Stomach (tissue), 9 donors: ENCODE data around the gene MYOG. TPM values are rescaled to one million over a fixed set of nuclear protein-coding genes. Genes with fewer than 3 reads are reported as not detected.

Source experiments
- DNase-seq, 2 donors: peaks; one replicate each; pipeline versions ENCODE4 v3.0.0 to v3.0.0-alpha.2; 2013 to 2019
- H3K27ac ChIP-seq, 5 donors: fragments of 200-600 bp in 4 of 5; sonication (generic) in 4 of 5; one replicate each; pipeline ENCODE4 v1.5.1; 2013 to 2019; ENCODE audit warnings: mild to moderate bottlenecking in 1 of 5, moderate library complexity in 1 of 5
- H3K27me3 ChIP-seq, 3 donors: fragments of 200-600 bp; sonication (generic); one replicate each; pipeline ENCODE4 v1.5.1; 2017 to 2019; ENCODE audit warnings: mixed run types in 1 of 3
- H3K36me3 ChIP-seq, 4 donors: fragments of 200-600 bp; sonication (generic); 1 replicate in 3 of 4; 2 replicates in 1 of 4; pipeline ENCODE4 v1.5.1; 2016 to 2019
- H3K4me1 ChIP-seq, 4 donors: fragments of 200-600 bp; sonication (generic); one replicate each; pipeline ENCODE4 v1.5.1; 2016 to 2019
- H3K4me3 ChIP-seq, 4 donors: fragments of 200-600 bp; sonication (generic) in 3 of 4; one replicate each; pipeline ENCODE4 v1.5.1; 2016 to 2019; ENCODE audit warnings: mild to moderate bottlenecking in 1 of 4
- H3K9me3 ChIP-seq, 4 donors: fragments of 200-600 bp; sonication (generic); one replicate each; pipeline ENCODE4 v1.5.1; 2016 to 2019
- EP300 ChIP-seq: sonication (generic); formaldehyde crosslinking; IDR thresholded peaks from one replicate; pipeline ENCODE4 v1.6.1; 2017; ENCODE audit warnings: antibody characterized with exemption
- POLR2A ChIP-seq, 4 donors: fragments of 450-650 bp; IDR thresholded peaks; one replicate each; pipeline ENCODE4 v1.6.1; 2016; ENCODE audit warnings: antibody characterized with exemption in 4 of 4, control low read depth in 2 of 4, mild to moderate bottlenecking in 1 of 4, moderate library complexity in 1 of 4
- POLR2AphosphoS5 ChIP-seq, 3 donors: sonication (generic); formaldehyde crosslinking; IDR thresholded peaks; one replicate each; pipeline ENCODE4 v1.6.1; 2016; ENCODE audit warnings: antibody characterized with exemption in 3 of 3
- WGBS, 5 donors: extraction: QIAGEN DNeasy Blood & Tissue Kit in 3 of 5; methylation state at CpG; one replicate each; pipeline versions ENCODE4 v1.1.5 to v1.1.7; 2013 to 2018; 5-methylcytosine and 5-hydroxymethylcytosine counted together
- intact Hi-C: fragments of 100-400 bp; cut with DNase I; formaldehyde crosslinking; loops from one replicate; pipeline ENCODE4 v1.15.1; 2023; ENCODE audit warnings: low total_unique reads
- polyA plus RNA-seq, 3 donors: library from polyadenylated mRNA; stranded (reverse); fragments of 200-250 nt; gene quantifications; one replicate each; pipeline ENCODE4 v1.2.3, GENCODE V29; 2013
- total RNA-seq, 5 donors: library from RNA; depleted of rRNA; stranded (reverse); fragments of >200 nt; gene quantifications; one replicate each; pipeline versions ENCODE4 v1.1.0 to v1.2.3, GENCODE V29; 2014 to 2016
- TF ChIP-seq, protein P1 (sequence below), 7 experiments: fragments of 450-650 bp in 4 of 7; fragments of 200-600 bp in 3 of 7; sonication (generic) in 3 of 7; IDR thresholded peaks; one replicate each; pipeline ENCODE4 v1.5.1; 2016 to 2019; ENCODE audit warnings: antibody characterized with exemption in 7 of 7, control low read depth in 2 of 7, mild to moderate bottlenecking in 1 of 7
- donor health status: healthy with polysubstance abuse.
- donor health status: Bipolar disorder and iron deficiency.
- donor health status: healthy.

The MYOG gene
- total and polyA plus RNA-seq, 8 donors: not detected

DNA sequence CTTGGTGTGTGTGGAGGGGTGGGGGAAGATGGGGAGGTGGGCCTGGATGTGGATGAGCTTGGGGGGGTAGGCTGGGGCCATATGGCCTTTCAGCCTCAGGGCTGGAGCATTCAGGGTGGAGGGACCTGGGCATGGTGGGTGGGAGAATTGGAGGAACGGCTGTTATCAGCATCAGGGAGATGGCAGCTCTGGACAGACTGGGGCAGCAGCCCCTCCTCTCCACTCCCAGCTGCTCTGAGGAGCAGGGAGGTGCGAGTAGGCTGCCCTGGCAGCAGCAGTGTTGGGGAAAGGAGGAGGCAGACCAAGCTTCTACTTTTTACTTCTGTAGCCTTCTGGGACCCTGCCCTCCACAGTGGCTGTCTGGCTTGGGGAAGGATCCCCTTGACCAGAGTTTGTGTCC, 49.3 kb downstream of the MYOG start:
- intact Hi-C loops: no loop called here
- TF ChIP-seq, protein P1, sequence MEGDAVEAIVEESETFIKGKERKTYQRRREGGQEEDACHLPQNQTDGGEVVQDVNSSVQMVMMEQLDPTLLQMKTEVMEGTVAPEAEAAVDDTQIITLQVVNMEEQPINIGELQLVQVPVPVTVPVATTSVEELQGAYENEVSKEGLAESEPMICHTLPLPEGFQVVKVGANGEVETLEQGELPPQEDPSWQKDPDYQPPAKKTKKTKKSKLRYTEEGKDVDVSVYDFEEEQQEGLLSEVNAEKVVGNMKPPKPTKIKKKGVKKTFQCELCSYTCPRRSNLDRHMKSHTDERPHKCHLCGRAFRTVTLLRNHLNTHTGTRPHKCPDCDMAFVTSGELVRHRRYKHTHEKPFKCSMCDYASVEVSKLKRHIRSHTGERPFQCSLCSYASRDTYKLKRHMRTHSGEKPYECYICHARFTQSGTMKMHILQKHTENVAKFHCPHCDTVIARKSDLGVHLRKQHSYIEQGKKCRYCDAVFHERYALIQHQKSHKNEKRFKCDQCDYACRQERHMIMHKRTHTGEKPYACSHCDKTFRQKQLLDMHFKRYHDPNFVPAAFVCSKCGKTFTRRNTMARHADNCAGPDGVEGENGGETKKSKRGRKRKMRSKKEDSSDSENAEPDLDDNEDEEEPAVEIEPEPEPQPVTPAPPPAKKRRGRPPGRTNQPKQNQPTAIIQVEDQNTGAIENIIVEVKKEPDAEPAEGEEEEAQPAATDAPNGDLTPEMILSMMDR (IDR thresholded peaks at IDR 0.05): no peak
- TF ChIP-seq POLR2AphosphoS5 (IDR thresholded peaks at IDR 0.05) (no peak), POLR2A (IDR thresholded peaks at IDR 0.05) (no peak), EP300 (no peak)
- peaks cover 0 to 14% (median 0%) of the 10 kb centered on the region in 3 donors for H3K27me3 ChIP-seq
- no peaks in the 10 kb centered on the region for H3K9me3 ChIP-seq
- no peak for DNase-seq
- 37 to 72% (median 45%) methylated on average over 1 to 2 of the region's 2 CpGs for WGBS, 5 donors
- peaks cover 0 to 36% (median 11%) of the 10 kb centered on the region in 4 donors for H3K4me1 ChIP-seq
- no peaks in the 10 kb centered on the region for H3K36me3 ChIP-seq
- no peak overlapping the region for H3K4me3 ChIP-seq
- H3K27ac ChIP-seq: peak overlapping the region in 1 of 5 donors; percentile 74

DNA sequence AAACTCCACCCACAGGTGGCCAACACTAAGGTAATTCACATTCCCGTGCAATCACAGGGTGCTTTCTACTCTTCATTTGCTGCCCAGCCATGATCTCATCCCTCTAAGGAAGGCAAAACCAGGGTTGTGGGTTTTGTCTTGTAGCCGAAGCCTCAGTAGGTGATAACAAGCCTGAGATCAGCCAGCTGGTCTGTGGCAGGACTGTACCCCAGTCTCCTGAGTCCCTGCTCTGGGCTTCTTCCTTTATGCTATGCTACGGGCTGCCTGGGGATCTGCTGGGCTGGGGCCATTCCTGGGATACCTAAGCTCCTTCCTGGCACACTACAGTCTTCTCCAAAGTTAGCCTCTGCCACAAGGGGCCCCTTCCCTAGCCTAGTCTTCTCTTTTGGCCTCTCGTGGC, 49.7 kb downstream of the MYOG start:
- Histone ChIP-seq H3K4me1 (peaks cover 0 to 36% (median 11%) of the 10 kb centered on the region in 4 donors), H3K36me3 (no peaks in the 10 kb centered on the region), H3K27me3 (peaks cover 0 to 14% (median 0%) of the 10 kb centered on the region in 3 donors), H3K4me3 (no peak overlapping the region), H3K9me3 (no peaks in the 10 kb centered on the region), H3K27ac (peak overlapping the region in 1 of 5 donors; percentile 74)
- no peak for DNase-seq
- 39 to 67% (median 56%) methylated on average over 4 of the region's 4 CpGs for WGBS, 5 donors
- intact Hi-C loops: no loop called here
- TF ChIP-seq POLR2A (IDR thresholded peaks at IDR 0.05): no peak
- TF ChIP-seq POLR2AphosphoS5 (IDR thresholded peaks at IDR 0.05): no peak

DNA sequence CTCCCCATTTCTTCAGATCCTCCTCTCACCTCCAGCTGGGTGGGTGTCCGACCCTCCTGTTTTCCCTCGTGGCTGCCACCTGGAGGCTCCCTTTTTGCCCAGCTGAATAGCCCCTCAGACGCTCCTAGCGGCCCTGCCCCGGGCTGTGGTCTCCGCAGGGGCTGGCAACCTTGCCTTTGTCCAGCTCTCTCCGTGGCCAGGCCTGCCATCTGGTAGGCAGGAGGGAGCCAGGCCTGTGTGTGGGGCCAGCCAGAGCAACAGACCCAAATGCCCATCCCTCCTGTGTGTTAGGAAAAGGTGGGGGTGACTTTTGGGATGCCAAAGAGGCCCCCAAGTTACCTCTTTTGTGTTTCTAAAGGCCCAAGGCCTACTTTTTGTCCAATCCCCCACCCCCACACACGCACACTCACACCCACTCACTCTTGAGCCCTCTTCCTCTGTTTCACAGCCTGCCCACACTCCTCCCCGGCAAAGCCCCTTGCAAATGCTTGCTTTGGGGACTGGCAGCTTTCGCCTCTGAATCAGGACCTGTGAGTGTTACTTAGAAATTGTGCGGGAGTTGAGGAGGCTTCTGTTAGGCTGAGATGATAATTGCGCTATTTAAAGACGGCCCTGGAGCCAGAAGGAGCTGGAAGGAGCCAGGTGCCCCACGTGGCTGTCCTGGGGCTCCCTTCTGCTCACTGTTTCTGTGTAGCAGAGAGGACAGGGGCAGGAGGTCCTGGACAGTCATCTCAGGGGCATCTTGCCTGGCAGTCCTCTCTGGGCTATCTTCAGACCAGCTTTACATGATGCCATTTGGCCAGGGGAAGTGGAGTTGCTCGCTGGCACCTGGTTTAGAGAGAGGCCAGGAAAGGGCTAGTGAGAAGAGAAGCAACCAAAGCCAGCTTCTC, 50.5 kb downstream of the MYOG start:
- Histone ChIP-seq H3K27me3 (peaks cover 0 to 14% (median 0%) of the 10 kb centered on the region in 3 donors), H3K9me3 (no peaks in the 10 kb centered on the region), H3K27ac (peak overlapping the region in 1 of 5 donors; percentile 74), H3K4me3 (no peak overlapping the region), H3K36me3 (no peaks in the 10 kb centered on the region), H3K4me1 (peaks cover 0 to 36% (median 11%) of the 10 kb centered on the region in 4 donors)
- DNase-seq: no peak
- intact Hi-C loops: no loop called here
- WGBS, 5 donors: 78 to 86% (median 80%) methylated on average over 10 to 15 of the region's 15 CpGs
- TF ChIP-seq POLR2A (IDR thresholded peaks at IDR 0.05) (no peak), POLR2AphosphoS5 (IDR thresholded peaks at IDR 0.05) (no peak), EP300 (no peak)
- TF ChIP-seq, protein P1 (IDR thresholded peaks at IDR 0.05): no peak

DNA sequence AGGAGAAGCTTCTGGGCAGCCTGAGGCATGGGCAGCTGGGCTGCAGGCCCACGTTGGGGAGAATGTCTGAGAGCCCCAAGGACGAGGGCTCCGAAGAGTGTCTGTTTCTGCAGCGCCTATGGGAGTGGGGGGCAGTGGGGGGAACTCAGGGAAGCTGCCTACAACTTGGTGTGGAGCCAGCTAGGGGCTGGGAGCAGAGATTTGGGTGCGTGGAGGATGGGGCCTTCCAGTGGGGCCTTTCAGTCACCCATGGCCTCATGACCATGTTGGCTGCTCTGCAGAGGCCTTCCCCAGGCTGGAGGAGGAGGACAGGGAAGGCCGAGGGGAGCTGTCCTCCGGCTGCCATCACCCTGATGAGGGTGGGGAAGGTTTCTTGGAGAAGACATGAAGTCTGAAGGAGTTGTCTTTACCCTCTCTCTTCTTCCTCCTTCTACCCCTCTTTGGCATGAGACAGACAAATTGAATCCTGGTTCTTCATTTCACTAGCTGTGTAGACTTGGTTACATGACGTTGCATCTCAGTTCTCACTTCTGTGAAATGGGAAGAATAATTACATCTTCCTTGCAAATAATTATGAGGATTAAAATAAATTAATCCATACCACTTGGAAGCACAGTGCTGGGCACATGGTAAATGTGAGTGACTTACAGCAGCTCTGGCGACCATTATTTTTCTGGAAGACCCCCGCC, 51.2 kb downstream of the MYOG start:
- no peaks in the 10 kb centered on the region for H3K9me3 ChIP-seq
- WGBS, 5 donors: 74 to 86% (median 82%) methylated on average over 10 of the region's 10 CpGs
- H3K27ac ChIP-seq: no peak overlapping the region
- DNase-seq: no peak
- TF ChIP-seq, protein P1 (IDR thresholded peaks at IDR 0.05): no peak
- TF ChIP-seq POLR2A (IDR thresholded peaks at IDR 0.05) (no peak), POLR2AphosphoS5 (IDR thresholded peaks at IDR 0.05) (no peak), EP300 (no peak)
- H3K4me3 ChIP-seq: no peak overlapping the region
- peaks cover 0 to 14% (median 0%) of the 10 kb centered on the region in 3 donors for H3K27me3 ChIP-seq
- H3K4me1 ChIP-seq: peaks cover 0 to 36% (median 12%) of the 10 kb centered on the region in 4 donors
- H3K36me3 ChIP-seq: no peaks in the 10 kb centered on the region
- intact Hi-C loops: no loop called here
